Activated gamma-delta T cell (primary cell): ENCODE data around the gene WTAP.
"Not testable (repeated sequence)": the region's sequence is repeated elsewhere in the genome, so short reads cannot be mapped to it uniquely, and the experiment has no call there.

Experiments
- DNase-seq: peaks from one replicate; lab custom pipeline; 2025; lab: John Stamatoyannopoulos, UW
- total RNA-seq, 2 donors: gene quantifications; one replicate each; lab custom pipeline; 2026; lab: John Stamatoyannopoulos, UW

Gene WTAP
- 184 to 196 reads per million in 2 donors for total RNA-seq

- DNase-seq: peak; percentile 96
Measured at GRCh38 chr6:159726918-159727716, at the start of gene WTAP. WTAP (plus strand) TSS chr6:159727506; CDS start chr6:159736266, 8,760 bp downstream.

GRCh38 chr6:159677506-159678165, 49.7 kb upstream of the WTAP start:
- DNase-seq: no peak

GRCh38 chr6:159678574-159678973, 48.7 kb upstream of the WTAP start:
- no peak for DNase-seq

- DNase-seq: no peak
Measured at GRCh38 chr6:159679091-159680077, 47.9 kb upstream of the WTAP start.

GRCh38 chr6:159680104-159680503, 47.2 kb upstream of the WTAP start:
- no peak for DNase-seq

GRCh38 chr6:159681191-159681880, 46.0 kb upstream of the WTAP start:
- no peak for DNase-seq

GRCh38 chr6:159682295-159682694, 45.0 kb upstream of the WTAP start:
- DNase-seq: no peak

GRCh38 chr6:159682810-159683209, 44.5 kb upstream of the WTAP start:
- no peak for DNase-seq

- no peak for DNase-seq
Measured at GRCh38 chr6:159684013-159684304, 43.3 kb upstream of the WTAP start.

- no peak for DNase-seq
Measured at GRCh38 chr6:159686040-159686439, 41.3 kb upstream of the WTAP start.

- no peak for DNase-seq
Measured at GRCh38 chr6:159686703-159687102, 40.6 kb upstream of the WTAP start.

GRCh38 chr6:159687341-159687740, 40.0 kb upstream of the WTAP start:
- no peak for DNase-seq

- DNase-seq: no peak
Measured at GRCh38 chr6:159688266-159688905, 38.9 kb upstream of the WTAP start.

- no peak for DNase-seq
Measured at GRCh38 chr6:159689001-159689400, 38.3 kb upstream of the WTAP start.

GRCh38 chr6:159690135-159690534, 37.2 kb upstream of the WTAP start:
- DNase-seq: not testable (repeated sequence)

- DNase-seq: no peak
Measured at GRCh38 chr6:159691133-159691962, 36.0 kb upstream of the WTAP start.

- no peak for DNase-seq
Measured at GRCh38 chr6:159691963-159692287, 35.4 kb upstream of the WTAP start.

- peak; percentile 32 for DNase-seq
Measured at GRCh38 chr6:159692303-159693127, 34.8 kb upstream of the WTAP start.

GRCh38 chr6:159693128-159693893, 34.0 kb upstream of the WTAP start, which contains the start of gene SOD2:
SOD2 (minus strand) TSS chr6:159693241; CDS start chr6:159693167, 74 bp downstream.
- peak; percentile 81 for DNase-seq
